ENCODE measurements around the gene MAP10.

MAP10 gene

GRCh38 chr1:232797856-232798510 is 7.2 kb upstream of the MAP10 start:
- no peak for DNase-seq

- no peak for DNase-seq
Observed at GRCh38 chr1:232798920-232799319, 6.3 kb upstream of the MAP10 start.

GRCh38 chr1:232806186-232806510 is 932 bp downstream of the MAP10 start:
- no peak for DNase-seq

- DNase-seq: no peak
Observed at GRCh38 chr1:232810856-232811255, 5.6 kb downstream of the MAP10 start.

- no peak for DNase-seq
Observed at GRCh38 chr1:232812560-232812959, 7.3 kb downstream of the MAP10 start.

GRCh38 chr1:232813097-232813496 is 7.9 kb downstream of the MAP10 start:
- no peak for DNase-seq

- DNase-seq: no peak
Observed at GRCh38 chr1:232813760-232814159, 8.5 kb downstream of the MAP10 start.

GRCh38 chr1:232816324-232816723 is 11.1 kb downstream of the MAP10 start:
- no peak for DNase-seq

GRCh38 chr1:232818040-232818439 is 12.8 kb downstream of the MAP10 start:
- no peak for DNase-seq

- DNase-seq: no peak
Observed at GRCh38 chr1:232820431-232820830, 15.2 kb downstream of the MAP10 start.

GRCh38 chr1:232822530-232822929 is 17.3 kb downstream of the MAP10 start:
- DNase-seq: no peak

GRCh38 chr1:232826318-232826717 is 21.1 kb downstream of the MAP10 start:
- DNase-seq: no peak

GRCh38 chr1:232830661-232831060 is 25.4 kb downstream of the MAP10 start:
- DNase-seq: no peak

GRCh38 chr1:232831895-232832294 is 26.7 kb downstream of the MAP10 start:
- no peak for DNase-seq

GRCh38 chr1:232834066-232834465 is 28.9 kb downstream of the MAP10 start:
- no peak for DNase-seq

- DNase-seq: no peak
Observed at GRCh38 chr1:232835166-232835565, 29.9 kb downstream of the MAP10 start.

- no peak for DNase-seq
Observed at GRCh38 chr1:232837087-232837486, 31.9 kb downstream of the MAP10 start.

GRCh38 chr1:232841823-232842565 is 36.8 kb downstream of the MAP10 start:
- no peak for DNase-seq

GRCh38 chr1:232844791-232845190 is 39.6 kb downstream of the MAP10 start:
- DNase-seq: no peak

- DNase-seq: no peak
Observed at GRCh38 chr1:232845406-232845955, 40.3 kb downstream of the MAP10 start.

- no peak for DNase-seq
Observed at GRCh38 chr1:232851532-232851931, 46.3 kb downstream of the MAP10 start.

GRCh38 chr1:232853994-232854797 is 49.0 kb downstream of the MAP10 start:
- DNase-seq: no peak

- no peak for DNase-seq
Observed at GRCh38 chr1:232854798-232855159, 49.6 kb downstream of the MAP10 start.

- no peak for DNase-seq
Observed at GRCh38 chr1:232856541-232856940, 51.3 kb downstream of the MAP10 start.

Data from effector CD4-positive, alpha-beta T cell (primary cell).